GM19452 (cell line): ENCODE data around the gene ZNF556.
A peak's percentile ranks its signal among the peaks of the same experiment; 100 is the strongest.
"Not testable (repeated sequence)": the region's sequence is repeated elsewhere in the genome, so short reads cannot be mapped to it uniquely, and the experiment has no call there.

Source experiments
- ATAC-seq: cut with Tn5 transposase; IDR thresholded peaks from one replicate; pipeline ENCODE4 v1.9.1; 2021; ENCODE audit not compliant: unreplicated experiment

Gene ZNF556

DNA sequence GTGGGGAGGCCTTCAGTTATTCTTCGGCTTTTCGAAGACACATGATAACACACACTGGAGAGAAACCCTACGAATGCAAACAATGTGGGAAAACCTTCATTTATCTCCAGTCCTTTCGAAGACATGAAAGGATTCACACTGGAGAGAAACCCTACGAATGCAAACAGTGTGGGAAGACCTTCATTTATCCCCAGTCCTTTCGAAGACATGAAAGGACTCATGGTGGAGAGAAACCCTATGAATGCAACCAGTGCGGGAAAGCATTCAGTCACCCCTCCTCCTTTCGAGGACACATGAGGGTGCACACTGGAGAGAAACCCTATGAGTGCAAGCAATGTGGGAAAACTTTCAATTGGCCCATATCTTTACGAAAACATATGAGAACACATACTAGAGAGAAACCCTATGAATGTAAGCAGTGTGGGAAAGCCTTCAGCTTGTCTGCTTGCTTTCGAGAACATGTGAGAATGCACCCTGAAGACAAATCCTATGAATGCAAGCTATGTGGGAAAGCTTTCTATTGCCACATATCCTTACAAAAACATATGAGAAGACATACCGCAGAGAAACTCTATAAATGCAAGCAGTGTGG is 14.0 kb upstream of the ZNF556 start:
- ATAC-seq: no peak

DNA sequence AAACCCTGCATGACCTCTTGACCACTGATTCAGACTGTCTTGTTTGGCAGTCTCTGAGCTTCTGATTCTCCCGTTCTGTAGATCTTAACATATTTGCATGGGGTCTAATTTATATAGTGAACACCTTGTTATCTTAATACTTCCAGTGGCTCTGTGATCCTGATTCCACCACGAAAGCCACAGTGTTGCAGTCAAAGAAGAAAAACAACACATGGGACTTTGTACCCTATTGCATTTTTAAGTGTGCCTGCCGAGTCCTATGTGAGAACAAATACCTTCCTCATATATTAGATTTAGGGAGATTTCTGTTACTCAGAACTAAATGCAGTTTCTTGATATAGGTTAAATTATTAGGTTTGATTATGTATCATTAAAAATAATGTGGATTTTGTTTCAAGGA is 12.3 kb upstream of the ZNF556 start:
- ATAC-seq: no peak

DNA sequence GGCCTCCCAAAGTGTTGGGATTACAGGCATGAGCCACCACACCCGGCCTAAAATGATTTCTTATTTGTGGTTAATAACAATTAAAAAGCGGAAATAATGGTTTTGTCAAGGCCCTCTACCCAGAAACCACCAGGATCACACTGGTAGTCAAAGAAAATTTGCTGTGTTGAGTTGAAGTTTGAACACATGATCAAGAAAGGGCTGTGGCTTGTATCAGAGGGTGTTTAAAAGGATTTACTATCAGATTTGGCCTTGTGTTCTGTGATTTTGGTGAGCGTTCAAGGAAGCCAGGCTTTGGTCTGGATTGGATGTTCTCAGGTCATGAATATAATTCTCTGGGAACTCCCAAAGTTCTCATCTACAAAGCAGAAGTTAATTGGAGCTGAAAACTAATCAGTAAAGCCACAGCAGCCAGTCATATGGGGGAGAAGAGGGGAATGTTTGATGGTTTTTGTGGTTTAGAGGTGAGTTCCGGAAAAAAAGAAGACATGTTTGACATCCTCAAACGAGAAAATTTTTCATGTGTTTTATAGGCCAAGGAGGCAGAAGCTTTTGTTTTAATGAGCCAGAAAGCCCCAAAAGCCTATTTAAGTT is 10.6 kb upstream of the ZNF556 start:
- no peak for ATAC-seq

DNA sequence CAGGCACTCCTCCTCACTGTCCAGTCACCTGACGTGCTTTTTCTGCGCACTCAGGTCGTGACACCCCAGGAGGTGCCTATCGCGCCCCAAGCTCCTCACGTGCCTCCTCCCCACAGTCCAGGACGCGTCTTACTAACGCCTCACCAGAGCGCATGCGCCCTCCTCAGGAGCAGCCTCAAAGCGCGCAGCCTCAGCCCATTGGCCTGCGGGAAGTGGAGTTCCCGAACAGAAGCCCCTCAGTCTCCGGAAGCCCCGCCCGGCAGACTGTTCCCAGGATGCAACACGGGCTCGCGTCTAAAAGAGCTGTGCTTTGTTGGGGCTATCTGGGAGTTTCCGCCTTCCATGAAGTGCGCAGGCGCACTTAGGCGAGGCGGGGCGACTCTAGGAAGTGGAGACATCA is 8.3 kb upstream of the ZNF556 start:
- ATAC-seq: no peak

DNA sequence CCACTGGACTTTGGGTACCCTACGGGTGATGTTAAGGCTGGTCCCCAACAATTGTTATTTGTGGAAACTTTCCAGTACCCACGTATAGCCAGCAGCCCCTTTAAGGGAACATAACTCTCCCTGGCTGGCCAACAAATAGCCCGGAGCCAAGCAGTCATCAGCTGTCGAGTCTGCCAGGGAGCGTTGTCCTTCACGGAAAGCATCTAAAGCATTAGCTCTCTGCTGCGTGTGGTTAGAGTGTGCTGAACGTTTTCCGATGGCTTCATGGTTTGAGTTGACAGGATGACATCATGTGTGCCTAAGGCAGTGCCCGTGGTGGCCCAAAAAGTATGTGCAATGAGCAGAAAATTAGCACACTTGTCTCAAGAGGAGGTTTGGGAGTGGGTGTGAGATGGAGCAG is 3.3 kb upstream of the ZNF556 start:
- no peak for ATAC-seq

DNA sequence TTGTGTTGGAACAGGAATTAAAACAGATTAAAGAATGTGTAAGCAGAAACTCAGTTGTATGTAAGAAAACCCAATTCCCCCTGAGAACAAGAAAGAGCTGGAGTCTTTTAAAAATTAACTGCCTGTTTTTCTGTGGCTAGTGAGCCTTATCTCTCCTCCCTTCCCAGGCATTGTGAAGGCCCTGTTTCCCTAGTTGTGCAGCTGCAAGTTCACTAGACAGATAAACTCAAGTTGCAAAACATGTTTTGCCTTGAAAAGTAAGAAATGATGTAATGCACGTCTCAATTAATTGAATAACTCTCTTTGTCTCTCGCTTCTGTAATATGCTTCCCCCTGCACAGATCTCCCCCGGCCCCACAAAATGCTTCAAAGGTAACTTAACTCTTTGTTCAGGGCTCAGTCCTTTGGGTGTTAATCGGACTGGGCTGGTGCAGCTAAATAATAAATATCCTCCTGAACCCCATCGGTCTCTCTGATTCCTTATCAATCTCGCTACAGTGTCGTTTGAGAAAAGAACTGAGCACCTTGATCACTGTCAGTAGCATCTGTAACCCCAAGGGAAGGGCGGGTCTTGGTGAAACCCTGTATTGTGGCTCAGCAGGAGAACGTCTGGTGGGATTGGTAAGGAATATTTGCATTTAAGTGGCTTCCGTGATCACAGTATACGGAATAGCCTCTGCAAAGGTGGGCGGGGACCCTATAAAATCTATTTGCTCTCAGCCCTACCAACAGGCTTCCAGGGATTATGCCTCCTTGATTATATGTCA is 1.6 kb upstream of the ZNF556 start:
- no peak for ATAC-seq

DNA sequence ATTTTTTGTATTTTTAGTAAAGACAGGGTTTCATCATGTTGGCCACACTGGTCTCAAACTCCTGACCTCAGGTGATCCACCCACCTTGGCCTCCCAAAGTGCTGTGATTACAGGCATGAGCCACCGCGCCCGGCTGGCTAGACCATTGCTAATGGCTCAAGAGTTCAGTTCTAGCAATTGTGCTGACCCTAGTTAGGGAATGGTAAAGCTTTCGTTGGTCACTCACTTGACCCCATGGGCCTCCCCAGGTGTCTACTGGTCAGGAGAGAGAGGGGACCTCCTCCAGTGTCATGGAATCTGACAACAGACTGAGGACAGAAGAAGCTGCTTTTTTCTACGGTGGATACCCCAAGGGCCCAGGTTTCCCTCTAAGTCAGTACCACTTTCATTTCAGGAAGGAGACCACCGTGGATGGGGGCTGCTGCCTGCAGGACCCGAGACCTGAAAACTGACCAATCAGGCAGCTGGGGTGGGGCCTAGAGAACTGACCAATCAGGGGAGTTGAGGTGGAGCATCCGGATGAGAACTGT is 575 bp upstream of the ZNF556 start:
- ATAC-seq: no peak

DNA sequence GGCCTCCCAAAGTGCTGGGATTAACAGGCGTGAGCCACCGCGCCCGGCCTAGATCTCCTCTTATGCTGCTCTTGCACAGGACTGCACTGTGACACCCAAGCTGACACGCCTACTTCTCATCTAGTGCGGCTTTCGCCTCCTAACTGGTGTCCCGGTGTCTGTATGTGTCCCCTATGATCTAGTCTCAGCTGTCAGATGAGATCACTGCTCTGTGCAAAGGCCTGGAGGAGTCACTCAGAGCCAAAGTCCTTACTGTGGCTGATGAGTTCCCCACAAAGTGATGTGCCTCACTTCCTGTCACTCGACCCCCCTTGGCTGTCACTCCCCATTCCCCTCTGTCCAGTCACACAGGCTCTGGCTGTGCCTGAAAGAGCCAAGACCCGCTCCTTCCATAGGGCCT is 2.5 kb downstream of the ZNF556 start:
- ATAC-seq: no peak

DNA sequence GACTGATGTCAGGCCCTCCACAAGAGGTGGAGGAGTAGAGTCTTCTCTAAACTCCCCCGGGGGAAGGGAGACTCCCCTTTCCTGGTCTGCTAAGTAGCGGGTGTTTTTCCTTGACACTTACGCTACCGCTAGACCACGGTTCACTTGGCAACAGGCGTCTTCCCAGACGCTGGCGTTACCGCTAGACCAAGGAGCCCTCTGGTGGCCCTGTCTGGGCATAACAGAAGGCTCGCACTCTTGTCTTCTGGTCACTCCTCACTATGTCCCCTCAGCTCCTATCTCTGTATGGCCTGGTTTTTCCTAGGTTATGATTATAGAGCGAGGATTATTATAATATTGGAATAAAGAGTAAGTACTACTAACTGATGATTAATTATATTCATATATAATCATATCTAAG is 5.0 kb downstream of the ZNF556 start:
- not testable (repeated sequence) for ATAC-seq

DNA sequence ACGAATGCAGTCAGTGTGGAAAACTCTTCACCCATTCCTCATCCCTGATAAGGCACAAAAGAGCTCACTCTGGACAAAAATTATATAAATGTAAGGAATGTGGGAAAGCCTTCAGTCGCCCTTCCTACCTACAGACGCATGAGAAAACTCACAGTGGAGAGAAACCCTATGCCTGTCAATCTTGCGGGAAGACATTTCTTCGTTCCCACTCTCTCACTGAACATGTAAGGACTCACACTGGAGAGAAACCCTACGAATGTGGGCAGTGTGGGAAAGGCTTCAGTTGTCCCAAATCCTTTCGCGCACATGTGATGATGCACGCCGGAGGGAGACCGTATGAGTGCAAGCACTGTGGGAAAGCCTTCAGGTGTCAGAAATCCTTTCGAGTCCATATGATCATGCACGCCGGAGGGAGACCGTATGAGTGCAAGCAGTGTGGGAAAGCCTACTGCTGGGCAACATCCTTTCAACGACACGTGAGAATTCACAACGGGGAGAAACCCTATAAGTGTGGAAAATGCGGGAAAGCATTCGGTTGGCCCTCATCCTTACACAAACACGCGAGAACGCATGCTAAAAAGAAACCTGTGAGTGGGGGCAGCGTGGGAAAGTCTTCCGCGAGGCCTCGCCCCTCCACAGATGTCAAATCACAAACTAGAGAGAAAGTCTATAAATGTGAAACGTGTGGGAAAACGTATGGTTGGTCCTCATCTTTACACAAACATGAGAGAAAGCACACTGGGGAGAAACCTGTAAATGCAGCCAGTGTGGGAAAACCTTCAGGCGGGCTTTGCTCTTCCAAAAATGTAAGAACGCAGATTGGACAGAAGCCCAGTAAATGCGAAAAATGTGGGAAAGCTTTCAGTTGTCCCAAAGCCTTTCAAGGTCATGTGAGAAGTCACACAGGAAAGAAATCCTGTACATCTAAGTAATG is 10.5 kb downstream of the ZNF556 start:
- ATAC-seq: no peak

DNA sequence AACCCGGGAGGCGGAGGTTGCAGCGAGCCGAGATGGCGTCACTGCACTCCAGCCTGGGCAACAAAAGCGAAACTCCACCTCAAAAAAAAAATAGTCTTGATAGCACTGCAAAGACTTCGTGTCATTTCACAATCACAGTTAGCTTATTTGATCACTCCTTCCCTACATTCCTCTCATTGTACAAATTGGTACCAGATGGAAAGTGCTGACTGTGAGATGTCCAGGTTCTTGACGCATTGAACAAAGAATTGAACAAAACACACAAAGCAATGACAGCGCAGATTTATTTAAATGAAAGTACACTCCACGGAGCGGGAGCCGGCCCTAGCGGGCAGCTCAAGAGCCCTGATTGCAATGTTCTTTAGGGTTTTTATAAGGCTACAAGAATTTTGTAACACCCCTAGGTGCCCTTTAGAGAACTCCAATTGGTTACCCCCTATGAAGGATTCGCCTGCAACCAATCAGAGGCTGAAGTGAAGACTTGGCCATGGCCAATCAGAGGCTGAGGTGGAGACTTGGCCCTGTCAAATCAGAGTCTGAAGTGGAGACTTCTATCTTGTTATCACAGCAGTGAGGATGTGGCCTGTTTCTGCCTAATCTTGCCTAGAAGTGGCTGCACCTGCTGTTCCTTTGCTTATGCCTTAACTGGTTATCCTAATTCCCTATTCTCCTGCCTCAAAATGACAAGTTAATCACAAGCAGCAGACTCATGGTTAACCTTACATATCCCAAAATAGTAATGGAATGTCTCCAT is 16.7 kb downstream of the ZNF556 start:
- no peak for ATAC-seq

DNA sequence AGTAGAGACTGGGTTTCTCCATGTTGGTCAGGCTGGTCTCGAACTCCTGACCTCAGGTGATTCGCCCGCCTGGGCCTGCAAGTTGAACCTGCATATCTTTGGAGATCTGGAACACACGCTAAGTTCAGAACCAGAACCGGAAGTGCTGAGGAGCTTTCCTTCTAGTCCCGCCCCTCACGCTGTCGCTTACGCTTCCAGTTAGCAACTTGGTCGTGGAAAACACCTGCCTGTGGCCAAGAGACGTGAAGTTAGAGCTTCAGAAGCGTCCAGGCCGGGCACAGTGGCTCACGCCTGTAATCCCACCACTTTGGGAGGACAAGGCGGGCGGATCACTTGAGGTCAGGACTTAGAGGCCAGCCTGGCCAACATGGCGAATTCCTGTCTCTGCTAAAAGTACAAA is 18.6 kb downstream of the ZNF556 start:
- ATAC-seq: no peak

DNA sequence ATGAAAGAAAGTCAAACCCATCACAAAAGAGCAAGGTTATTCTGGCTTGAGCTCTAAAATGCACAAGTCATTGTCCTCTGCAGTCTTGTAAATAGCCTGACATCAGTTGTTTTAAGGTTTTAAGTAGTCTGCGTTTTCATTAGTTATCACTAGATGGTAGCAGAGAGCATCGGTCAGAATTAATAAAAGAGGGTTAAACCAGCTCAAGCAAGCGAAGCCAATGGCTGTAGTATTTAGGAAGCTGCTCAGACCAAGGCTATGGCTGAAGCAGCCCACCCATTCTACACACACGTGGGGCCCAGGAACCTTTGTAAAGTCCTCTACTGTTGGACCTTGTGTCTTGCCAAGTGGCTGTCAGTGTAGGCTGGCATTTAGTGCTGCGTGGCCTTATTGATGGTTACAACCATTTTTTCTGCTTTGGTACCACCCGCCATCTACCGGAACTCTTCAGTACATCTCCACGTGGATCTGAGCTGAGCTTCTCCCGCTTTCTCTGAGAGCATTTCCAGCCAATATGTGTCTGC is 20.3 kb downstream of the ZNF556 start:
- ATAC-seq: no peak

DNA sequence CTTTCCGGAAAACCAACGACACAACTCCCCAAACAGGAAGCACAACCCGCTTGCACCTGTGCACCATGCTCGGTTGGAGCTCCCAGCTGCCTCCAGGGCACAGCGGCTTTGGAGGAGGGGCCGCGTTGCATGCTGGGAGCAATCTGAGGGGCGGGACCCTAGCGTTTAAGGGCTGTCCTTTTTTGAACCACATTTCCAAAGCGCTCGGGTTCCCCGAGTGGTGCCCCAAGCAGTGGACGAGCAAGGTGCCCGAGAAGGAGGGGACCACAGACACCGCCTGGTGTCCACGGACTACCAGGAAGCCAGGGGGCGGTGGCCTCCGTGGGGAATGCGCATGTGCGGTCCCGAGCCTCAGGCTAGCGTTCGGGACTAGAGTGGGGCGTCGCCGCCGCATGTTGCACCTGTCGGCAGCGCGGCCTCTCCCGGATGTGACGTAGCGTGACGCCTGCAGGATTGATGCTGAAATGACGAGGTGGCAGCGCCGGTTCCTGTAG is 21.6 kb downstream of the ZNF556 start:
- no peak for ATAC-seq

DNA sequence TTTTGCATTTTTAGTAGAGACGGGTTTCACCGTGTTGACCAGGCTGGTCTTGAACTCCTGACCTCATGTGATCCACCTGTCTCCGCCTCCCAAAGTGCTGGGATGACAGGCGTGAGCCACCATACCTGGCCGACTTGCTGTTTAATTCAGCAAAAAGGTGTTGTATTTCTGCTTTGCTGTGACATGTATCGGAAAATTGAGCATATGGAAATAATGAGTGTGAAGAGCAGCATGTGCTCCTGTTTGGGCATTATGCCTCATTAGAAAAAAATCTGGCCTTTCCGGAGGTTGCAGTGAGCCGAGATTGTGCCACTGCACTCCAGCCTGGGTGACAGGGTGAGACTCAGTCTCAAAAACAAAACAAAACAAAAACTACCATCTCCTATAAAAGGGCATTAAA is 23.4 kb downstream of the ZNF556 start:
- not testable (repeated sequence) for ATAC-seq

DNA sequence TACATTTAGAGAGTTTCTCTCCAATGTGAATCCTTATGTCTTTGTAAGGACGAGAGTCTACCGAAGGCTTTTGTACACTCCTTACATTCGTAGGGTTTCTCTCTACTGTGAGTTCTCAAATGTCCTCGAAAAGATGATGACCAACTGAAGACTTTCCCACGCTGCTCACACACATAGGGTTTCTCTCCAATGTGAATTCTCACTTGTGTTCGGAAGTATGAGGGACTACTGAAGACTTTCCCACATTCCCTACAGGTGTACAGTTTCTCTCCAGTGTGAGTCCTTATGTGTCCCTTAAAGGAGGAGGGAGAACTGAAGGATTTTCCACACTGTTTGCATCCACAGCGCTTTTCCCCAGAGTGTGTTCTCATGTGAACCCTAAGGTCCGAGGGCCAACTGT is 29.6 kb downstream of the ZNF556 start:
- no peak for ATAC-seq

DNA sequence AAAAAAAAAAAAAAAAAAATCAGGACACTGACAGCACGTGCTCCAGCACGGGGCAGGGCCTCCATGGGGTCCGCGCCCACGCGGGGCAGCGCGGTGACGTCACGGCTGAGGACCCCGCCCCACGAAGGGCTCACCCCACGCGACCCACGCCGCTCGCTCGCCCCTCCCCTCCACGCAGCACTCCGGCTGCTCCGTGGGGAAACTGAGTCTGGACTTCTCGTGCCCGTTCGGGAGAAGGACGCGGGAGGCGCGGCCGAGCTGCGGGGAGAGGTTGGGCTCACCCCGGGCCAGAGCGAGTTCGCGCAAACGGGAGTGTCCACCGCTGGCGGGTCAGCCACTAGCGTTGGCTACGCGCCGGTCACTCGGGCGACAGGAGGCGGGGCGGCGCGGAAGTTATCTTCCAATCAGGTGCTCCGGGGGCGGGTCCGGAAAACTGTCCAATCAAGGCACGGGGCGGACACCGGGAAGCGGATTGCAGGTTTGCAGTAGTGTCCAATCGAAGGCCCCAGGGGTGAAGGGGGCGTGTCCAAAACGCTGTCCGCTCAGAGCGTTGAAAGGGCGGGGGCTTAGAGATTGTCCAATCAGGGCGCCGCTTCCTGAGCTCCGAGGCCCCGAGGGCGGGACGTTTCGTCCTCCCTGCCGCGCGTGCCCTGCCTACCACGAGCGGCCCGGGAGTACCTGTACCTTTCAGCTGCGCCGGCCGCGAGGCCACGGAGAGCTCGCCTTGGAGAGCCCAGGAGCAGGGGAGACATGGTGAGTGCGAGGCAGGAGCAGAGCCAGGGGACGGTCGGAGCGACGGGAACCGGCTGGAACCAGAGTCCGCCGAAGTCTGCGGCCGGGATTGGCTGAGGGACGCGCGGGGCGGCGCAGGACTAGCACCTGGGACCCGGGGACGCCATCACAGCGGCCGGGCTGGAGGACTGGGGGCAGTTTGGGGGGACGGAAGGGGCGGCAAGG is 33.4 kb downstream of the ZNF556 start, which contains the start of gene ZNF57:
TSS of gene ZNF57 (plus strand) at position 633 of the 957 bp plus-strand sequence. CDS start at position 751, 118 bp downstream.
- ATAC-seq: peak; percentile 85

DNA sequence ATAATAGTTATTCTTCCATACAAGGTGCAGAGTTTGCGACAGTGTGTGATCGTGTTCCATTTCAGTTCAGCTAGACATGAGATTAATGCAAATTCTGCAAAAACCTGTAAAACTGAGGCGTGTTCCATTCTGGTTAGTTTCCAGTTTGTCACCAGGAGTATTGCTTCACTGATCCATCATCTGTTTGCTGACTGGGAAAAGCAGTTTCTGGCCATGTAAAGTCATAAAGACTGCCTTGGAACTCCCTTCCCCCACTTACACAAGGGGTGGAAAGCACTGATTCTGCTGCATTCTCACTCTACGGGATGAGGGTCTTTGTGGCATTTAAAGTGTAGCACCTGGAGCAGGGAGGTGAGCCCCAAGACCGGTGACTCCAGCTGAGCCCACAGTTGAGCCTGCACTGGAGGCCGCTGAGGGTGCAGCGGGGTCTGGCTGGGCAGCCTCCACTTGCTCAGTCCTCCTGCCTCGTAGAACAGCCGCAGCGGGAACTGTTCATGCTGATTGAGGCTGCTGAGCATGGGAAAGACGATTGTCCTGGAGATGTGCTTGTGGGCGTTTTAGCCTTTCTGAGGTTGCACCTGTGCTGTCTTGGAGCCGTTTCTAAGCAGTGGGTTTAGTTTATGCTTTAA is 35.6 kb downstream of the ZNF556 start:
- no peak for ATAC-seq
